Measurements from ENCODE around the gene CHRNB2. TPM values are rescaled to one million over a fixed set of nuclear protein-coding genes. Genes with fewer than 3 reads are reported as not detected.

Gene CHRNB2
- total RNA-seq, 1 experiment from 2014 or later: not detected

- DNase-seq (ENCODE audit: extremely low read depth, low read depth): peak; percentile 93
These were observed 59.9 kb downstream of the CHRNB2 start for GRCh38 chr1:154627257-154628120.

- DNase-seq (ENCODE audit: extremely low read depth, low read depth): no peak
These were observed 60.5 kb downstream of the CHRNB2 start for GRCh38 chr1:154628121-154628405.

GRCh38 chr1:154629061-154629674, 61.6 kb downstream of the CHRNB2 start:
- DNase-seq (ENCODE audit: extremely low read depth, low read depth): no peak

Other genes with a start within 250 kb of the CHRNB2 start
- not detected in 2 replicates for gene AQP10, start 246.7 kb upstream of the CHRNB2 start, total RNA-seq (2014; rRNA removed; shearing (Covaris generic))
- gene ATP8B2, start 242.3 kb upstream of the CHRNB2 start, total RNA-seq (2014; rRNA removed; shearing (Covaris generic)): 14.5 and 16.8 TPM in 2 replicates
- gene IL6R, start 162.4 kb upstream of the CHRNB2 start, total RNA-seq (2014; rRNA removed; shearing (Covaris generic)): 4.9 and 7.6 TPM in 2 replicates
- gene TDRD10, start 65.6 kb upstream of the CHRNB2 start, total RNA-seq (2014; rRNA removed; shearing (Covaris generic)): not detected in 2 replicates
- 0.02 TPM in 1 of 2 replicates, not detected in the other for gene SHE, start 65.4 kb upstream of the CHRNB2 start, total RNA-seq (2014; rRNA removed; shearing (Covaris generic))
- 50.3 and 54.4 TPM in 2 replicates for gene UBE2Q1, start 9.1 kb upstream of the CHRNB2 start, total RNA-seq (2014; rRNA removed; shearing (Covaris generic))
- 117 and 129 TPM in 2 replicates for gene ADAR, start 40.4 kb downstream of the CHRNB2 start, total RNA-seq (2014; rRNA removed; shearing (Covaris generic))

Measured in NCI-H460 (cell line).